Esophagus squamous epithelium (tissue), 5 donors: ENCODE data around the gene NXT1. TPM values are rescaled to one million over a fixed set of nuclear protein-coding genes. Genes with fewer than 3 reads are reported as not detected.

Experiments
- DNase-seq: peaks from one replicate; lab custom pipeline; 2025; lab: John Stamatoyannopoulos, UW
- H3K27ac ChIP-seq, 4 donors: fragments of 200-600 bp; sonication (generic); one replicate each; pipeline ENCODE4 v1.5.1; 2016 to 2019; ENCODE audit warnings: mild to moderate bottlenecking in 1 of 4
- H3K27me3 ChIP-seq, 4 donors: fragments of 200-600 bp; sonication (generic); 1 replicate in 3 of 4; 2 replicates in 1 of 4; pipeline versions ENCODE4 v1.5.1 to v1.6.0; 2017 to 2021; ENCODE audit warnings: antibody characterized with exemption in 1 of 4
- H3K36me3 ChIP-seq, 3 donors: fragments of 200-600 bp; sonication (generic); one replicate each; pipeline ENCODE4 v1.5.1; 2016 to 2019
- H3K4me1 ChIP-seq, 3 donors: fragments of 200-600 bp; sonication (generic); one replicate each; pipeline ENCODE4 v1.5.1; 2017 to 2019
- H3K4me3 ChIP-seq, 4 donors: fragments of 200-600 bp; sonication (generic); 1 replicate in 3 of 4; 2 replicates in 1 of 4; pipeline ENCODE4 v1.5.1; 2016 to 2019; ENCODE audit warnings: mild to moderate bottlenecking in 2 of 4, moderate library complexity in 1 of 4
- H3K9me3 ChIP-seq, 3 donors: fragments of 200-600 bp; sonication (generic); one replicate each; pipeline ENCODE4 v1.5.1; 2016 to 2019
- POLR2A ChIP-seq, 4 donors: fragments of 450-650 bp; IDR thresholded peaks; one replicate each; pipeline ENCODE4 v1.6.1; 2017; ENCODE audit warnings: antibody characterized with exemption in 4 of 4, mild to moderate bottlenecking in 4 of 4, moderate library complexity in 3 of 4
- WGBS, 2 donors: methylation state at CpG; one replicate each; pipeline ENCODE4 v1.1.5; 2018; 5-methylcytosine and 5-hydroxymethylcytosine counted together
- intact Hi-C: fragments of 100-400 bp; cut with DNase I; formaldehyde crosslinking; loops from one replicate; pipeline ENCODE4 v1.15.0; 2022
- total RNA-seq, 4 donors: library from RNA; depleted of rRNA; stranded (reverse); fragments of >200 nt; gene quantifications; one replicate each; pipeline ENCODE4 v1.1.0, GENCODE V29; 2016
- TF ChIP-seq, protein P1 (sequence below), 6 experiments: fragments of 450-650 bp in 4 of 6; fragments of 200-600 bp in 2 of 6; sonication (generic) in 2 of 6; IDR thresholded peaks; one replicate each; pipeline ENCODE4 v1.5.1; 2016 to 2019; ENCODE audit warnings: antibody characterized with exemption in 6 of 6, mild to moderate bottlenecking in 4 of 6, moderate library complexity in 4 of 6
- donor health status: DM: yes; HTN: yes; CAD: no.

Gene NXT1
- total RNA-seq, 4 donors from 2014 or later = 21.3 to 43.0 (median 38.0) TPM

GRCh38 chr20:23397961-23398360, 47.4 kb downstream of the NXT1 start:
- intact Hi-C loops = no loop called here
- Histone ChIP-seq H3K27ac (no peak overlapping the region), H3K36me3 (peaks cover 0 to 80% (median 16%) of the 10 kb centered on the region in 3 donors), H3K4me3 (no peak overlapping the region), H3K4me1 (peaks cover 0 to 21% (median 0%) of the 10 kb centered on the region in 3 donors), H3K27me3 (no peaks in the 10 kb centered on the region), H3K9me3 (no peaks in the 10 kb centered on the region)
- WGBS, 2 donors = 78 to 79% methylated on average over 2 of the region's 2 CpGs
- no peak for DNase-seq
- TF ChIP-seq, protein P1, sequence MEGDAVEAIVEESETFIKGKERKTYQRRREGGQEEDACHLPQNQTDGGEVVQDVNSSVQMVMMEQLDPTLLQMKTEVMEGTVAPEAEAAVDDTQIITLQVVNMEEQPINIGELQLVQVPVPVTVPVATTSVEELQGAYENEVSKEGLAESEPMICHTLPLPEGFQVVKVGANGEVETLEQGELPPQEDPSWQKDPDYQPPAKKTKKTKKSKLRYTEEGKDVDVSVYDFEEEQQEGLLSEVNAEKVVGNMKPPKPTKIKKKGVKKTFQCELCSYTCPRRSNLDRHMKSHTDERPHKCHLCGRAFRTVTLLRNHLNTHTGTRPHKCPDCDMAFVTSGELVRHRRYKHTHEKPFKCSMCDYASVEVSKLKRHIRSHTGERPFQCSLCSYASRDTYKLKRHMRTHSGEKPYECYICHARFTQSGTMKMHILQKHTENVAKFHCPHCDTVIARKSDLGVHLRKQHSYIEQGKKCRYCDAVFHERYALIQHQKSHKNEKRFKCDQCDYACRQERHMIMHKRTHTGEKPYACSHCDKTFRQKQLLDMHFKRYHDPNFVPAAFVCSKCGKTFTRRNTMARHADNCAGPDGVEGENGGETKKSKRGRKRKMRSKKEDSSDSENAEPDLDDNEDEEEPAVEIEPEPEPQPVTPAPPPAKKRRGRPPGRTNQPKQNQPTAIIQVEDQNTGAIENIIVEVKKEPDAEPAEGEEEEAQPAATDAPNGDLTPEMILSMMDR (IDR thresholded peaks at IDR 0.05) = no peak
- no peak for TF ChIP-seq POLR2A (IDR thresholded peaks at IDR 0.05)

DNA sequence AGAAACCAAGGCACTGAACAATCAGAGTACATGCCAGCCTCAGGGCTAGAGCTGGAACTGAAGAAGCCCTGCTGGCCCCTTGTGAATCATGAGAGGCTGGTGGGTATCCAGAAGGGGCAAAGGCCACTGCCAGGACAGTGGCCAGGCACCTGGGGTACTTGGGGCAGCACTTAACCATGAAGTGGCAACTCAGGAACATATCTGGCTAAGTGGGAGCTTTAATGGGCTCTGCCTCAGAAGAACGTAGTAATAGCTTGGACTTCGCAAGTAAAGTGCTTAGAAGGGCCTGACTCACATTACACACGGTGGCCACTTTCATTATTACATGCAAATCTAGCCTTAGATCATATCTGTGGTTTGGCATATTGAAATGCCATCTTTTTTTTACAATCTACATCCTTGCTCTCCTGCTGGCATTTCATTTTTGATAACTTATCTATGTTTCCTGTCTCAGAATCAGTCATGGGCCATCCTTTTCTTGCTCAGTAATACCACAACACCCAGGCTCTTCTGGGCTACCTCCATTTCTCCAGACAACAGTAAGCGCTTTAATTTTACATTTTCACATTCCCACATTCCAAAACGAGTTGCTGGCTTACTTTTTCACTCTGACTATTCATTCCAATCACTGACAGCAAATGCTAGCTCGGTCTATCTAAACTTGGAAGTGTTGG, 49.1 kb downstream of the NXT1 start:
- H3K4me1 ChIP-seq = peaks cover 6 to 39% (median 14%) of the 10 kb centered on the region in 3 donors
- H3K27ac ChIP-seq = no peak overlapping the region
- intact Hi-C loops = no loop called here
- no peak for DNase-seq
- no peaks in the 10 kb centered on the region for H3K27me3 ChIP-seq
- H3K36me3 ChIP-seq = peaks cover 0 to 62% (median 5%) of the 10 kb centered on the region in 3 donors
- H3K9me3 ChIP-seq = no peaks in the 10 kb centered on the region
- TF ChIP-seq, protein P1 (IDR thresholded peaks at IDR 0.05) = no peak
- no peak for TF ChIP-seq POLR2A (IDR thresholded peaks at IDR 0.05)
- H3K4me3 ChIP-seq = no peak overlapping the region
- 62 to 73% methylated on average over 6 of the region's 6 CpGs for WGBS, 2 donors

DNA sequence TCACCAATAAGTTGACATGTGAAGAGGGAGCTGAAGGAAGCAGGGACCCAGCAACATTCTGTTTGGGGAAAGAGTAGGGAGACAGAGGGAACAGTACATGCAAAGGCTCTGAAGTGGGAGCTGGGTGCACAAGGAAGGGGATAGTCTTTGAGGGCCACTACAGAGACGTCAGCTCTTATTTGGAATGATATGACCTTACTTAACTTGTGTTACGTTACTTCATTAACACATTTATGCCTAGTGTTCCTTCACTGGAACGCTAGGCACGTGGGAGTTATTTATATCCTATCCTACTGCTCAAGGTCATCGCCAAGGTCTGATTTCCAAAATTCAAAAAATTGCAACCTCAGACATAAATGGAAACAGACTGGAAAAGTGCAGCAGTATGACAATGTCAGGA, 50.5 kb downstream of the NXT1 start:
- TF ChIP-seq, protein P1 (IDR thresholded peaks at IDR 0.05) = no peak
- no peak for TF ChIP-seq POLR2A (IDR thresholded peaks at IDR 0.05)
- WGBS, 2 donors = 92 to 96% methylated on average over 5 of the region's 5 CpGs
- Histone ChIP-seq H3K4me1 (peaks cover 6 to 41% (median 14%) of the 10 kb centered on the region in 3 donors), H3K27ac (no peak overlapping the region), H3K36me3 (peaks cover 0 to 52% (median 0%) of the 10 kb centered on the region in 3 donors), H3K4me3 (no peak overlapping the region), H3K9me3 (no peaks in the 10 kb centered on the region), H3K27me3 (no peaks in the 10 kb centered on the region)
- intact Hi-C loops = no loop called here
- DNase-seq = no peak

DNA sequence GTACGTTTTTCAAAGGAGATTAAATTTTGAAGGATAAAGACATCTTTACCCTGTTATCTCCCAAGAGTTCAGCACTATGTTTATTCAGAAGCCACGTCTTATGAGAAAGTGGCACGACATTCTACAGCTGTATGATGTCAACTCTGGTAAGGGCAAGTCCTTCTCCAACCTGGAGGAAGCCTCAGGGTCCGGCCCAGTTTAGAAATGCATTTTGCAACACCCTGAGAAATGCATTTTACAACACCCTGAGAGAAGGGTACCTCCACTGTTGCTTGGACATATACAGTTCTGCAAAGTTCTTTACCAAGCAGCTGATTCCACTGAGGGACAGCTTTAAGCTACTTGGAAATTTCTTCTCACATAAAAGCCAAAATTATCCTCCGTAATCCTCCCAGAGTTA, 53.2 kb downstream of the NXT1 start:
- 56 to 68% methylated on average over 5 of the region's 5 CpGs for WGBS, 2 donors
- DNase-seq = no peak
- Histone ChIP-seq H3K27me3 (no peaks in the 10 kb centered on the region), H3K36me3 (peaks cover 0 to 40% (median 0%) of the 10 kb centered on the region in 3 donors), H3K9me3 (no peaks in the 10 kb centered on the region), H3K4me1 (peaks cover 6 to 28% (median 14%) of the 10 kb centered on the region in 3 donors), H3K4me3 (no peak overlapping the region), H3K27ac (peak overlapping the region in 1 of 4 donors; percentile 10)
- TF ChIP-seq POLR2A (IDR thresholded peaks at IDR 0.05) = no peak
- TF ChIP-seq, protein P1 (IDR thresholded peaks at IDR 0.05) = no peak
- intact Hi-C loops = no loop called here

- Histone ChIP-seq H3K27me3 (no peaks in the 10 kb centered on the region), H3K4me1 (peaks cover 6 to 32% (median 14%) of the 10 kb centered on the region in 3 donors), H3K36me3 (peaks cover 0 to 36% (median 0%) of the 10 kb centered on the region in 3 donors), H3K9me3 (no peaks in the 10 kb centered on the region), H3K4me3 (no peak overlapping the region), H3K27ac (peak overlapping the region in 1 of 4 donors; percentile 10)
- intact Hi-C loops = no loop called here
- no peak for DNase-seq
- WGBS, 2 donors = 17 to 38% methylated on average over 3 of the region's 3 CpGs
- TF ChIP-seq, protein P1 (IDR thresholded peaks at IDR 0.05) = no peak
- no peak for TF ChIP-seq POLR2A (IDR thresholded peaks at IDR 0.05)
Observed at GRCh38 chr20:23404196-23404595, 53.6 kb downstream of the NXT1 start.
